Sigmoid colon (tissue), 3 donors: ENCODE measurements around the gene MDP1.

Source experiments
- POLR2A ChIP-seq, 2 donors: fragments of 450-650 bp; IDR thresholded peaks; one replicate each; pipeline ENCODE4 v1.6.1; 2016; ENCODE audit warnings: antibody characterized with exemption in 2 of 2, mild to moderate bottlenecking in 2 of 2, moderate library complexity in 2 of 2
- TF ChIP-seq, protein P1 (sequence below), 4 experiments: fragments of 450-650 bp in 3 of 4; fragments of 200-600 bp in 1 of 4; IDR thresholded peaks; one replicate each; pipeline ENCODE4 v1.5.1; 2016 to 2019; ENCODE audit warnings: antibody characterized with exemption in 4 of 4, mild to moderate bottlenecking in 3 of 4, moderate library complexity in 2 of 4

DNA sequence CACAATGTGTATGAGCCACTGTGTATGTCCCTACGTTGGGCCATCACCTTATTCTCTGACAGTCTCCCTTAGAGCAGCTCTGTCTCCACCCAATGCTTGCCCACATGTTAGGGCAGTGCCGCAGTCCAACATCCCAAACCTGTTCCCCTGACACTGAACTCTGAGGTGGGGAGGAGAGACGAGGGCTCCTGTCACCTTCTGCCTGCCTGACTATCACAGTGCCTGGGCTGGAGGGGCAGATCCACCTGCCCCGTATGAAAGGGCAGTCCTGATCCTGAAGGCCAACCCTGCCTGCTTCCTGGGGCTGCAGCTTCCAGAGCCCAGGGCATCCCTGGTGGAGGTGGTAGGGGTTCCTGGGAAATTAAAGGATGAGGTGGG is 44.9 kb upstream of the MDP1 start:
- TF ChIP-seq, protein P1, sequence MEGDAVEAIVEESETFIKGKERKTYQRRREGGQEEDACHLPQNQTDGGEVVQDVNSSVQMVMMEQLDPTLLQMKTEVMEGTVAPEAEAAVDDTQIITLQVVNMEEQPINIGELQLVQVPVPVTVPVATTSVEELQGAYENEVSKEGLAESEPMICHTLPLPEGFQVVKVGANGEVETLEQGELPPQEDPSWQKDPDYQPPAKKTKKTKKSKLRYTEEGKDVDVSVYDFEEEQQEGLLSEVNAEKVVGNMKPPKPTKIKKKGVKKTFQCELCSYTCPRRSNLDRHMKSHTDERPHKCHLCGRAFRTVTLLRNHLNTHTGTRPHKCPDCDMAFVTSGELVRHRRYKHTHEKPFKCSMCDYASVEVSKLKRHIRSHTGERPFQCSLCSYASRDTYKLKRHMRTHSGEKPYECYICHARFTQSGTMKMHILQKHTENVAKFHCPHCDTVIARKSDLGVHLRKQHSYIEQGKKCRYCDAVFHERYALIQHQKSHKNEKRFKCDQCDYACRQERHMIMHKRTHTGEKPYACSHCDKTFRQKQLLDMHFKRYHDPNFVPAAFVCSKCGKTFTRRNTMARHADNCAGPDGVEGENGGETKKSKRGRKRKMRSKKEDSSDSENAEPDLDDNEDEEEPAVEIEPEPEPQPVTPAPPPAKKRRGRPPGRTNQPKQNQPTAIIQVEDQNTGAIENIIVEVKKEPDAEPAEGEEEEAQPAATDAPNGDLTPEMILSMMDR (IDR thresholded peaks at IDR 0.05) = no peak
- no peak for TF ChIP-seq POLR2A (IDR thresholded peaks at IDR 0.05)
